GM19025 (cell line): ENCODE results near the gene HCN2.

ENCODE experiments used
- ATAC-seq: cut with Tn5 transposase; IDR thresholded peaks from one replicate; pipeline ENCODE4 v1.9.1; 2021; ENCODE audit warnings: mild to moderate bottlenecking, low read depth, moderate library complexity; ENCODE audit not compliant: unreplicated experiment

The HCN2 gene

GRCh38 chr19:570937-571565 is 18.6 kb upstream of the HCN2 start:
- ATAC-seq: no peak

DNA sequence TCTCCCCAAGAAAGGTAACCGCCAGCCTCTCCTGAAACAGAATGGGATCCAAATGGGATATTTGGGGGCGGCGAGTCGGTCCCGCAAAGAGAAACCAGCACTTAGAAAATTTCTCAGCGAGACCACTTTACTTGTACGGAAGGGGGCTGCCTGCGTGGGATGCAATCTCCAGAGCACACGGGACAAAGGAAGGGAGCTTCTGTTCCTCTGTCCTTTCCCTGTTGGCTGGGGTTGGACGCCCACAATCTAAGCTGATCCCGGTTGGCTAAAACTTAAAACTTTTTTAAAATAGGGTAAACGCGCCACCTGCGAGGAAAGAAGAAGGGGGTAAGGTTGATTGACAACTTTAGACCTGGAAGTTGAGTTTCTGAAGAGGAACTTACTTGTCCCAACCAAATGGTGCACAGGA is 18.1 kb upstream of the HCN2 start:
- ATAC-seq: no peak

- ATAC-seq: peak; percentile 69
Measured at GRCh38 chr19:572140-572742, 17.4 kb upstream of the HCN2 start, which contains the start of gene BSG. Gene BSG (plus strand): TSS chr19:572596. CDS start chr19:572635, 39 bp downstream.

GRCh38 chr19:572743-573518 is 16.8 kb upstream of the HCN2 start:
- ATAC-seq: peak; percentile 20

GRCh38 chr19:573519-573825 is 16.2 kb upstream of the HCN2 start:
- no peak for ATAC-seq

DNA sequence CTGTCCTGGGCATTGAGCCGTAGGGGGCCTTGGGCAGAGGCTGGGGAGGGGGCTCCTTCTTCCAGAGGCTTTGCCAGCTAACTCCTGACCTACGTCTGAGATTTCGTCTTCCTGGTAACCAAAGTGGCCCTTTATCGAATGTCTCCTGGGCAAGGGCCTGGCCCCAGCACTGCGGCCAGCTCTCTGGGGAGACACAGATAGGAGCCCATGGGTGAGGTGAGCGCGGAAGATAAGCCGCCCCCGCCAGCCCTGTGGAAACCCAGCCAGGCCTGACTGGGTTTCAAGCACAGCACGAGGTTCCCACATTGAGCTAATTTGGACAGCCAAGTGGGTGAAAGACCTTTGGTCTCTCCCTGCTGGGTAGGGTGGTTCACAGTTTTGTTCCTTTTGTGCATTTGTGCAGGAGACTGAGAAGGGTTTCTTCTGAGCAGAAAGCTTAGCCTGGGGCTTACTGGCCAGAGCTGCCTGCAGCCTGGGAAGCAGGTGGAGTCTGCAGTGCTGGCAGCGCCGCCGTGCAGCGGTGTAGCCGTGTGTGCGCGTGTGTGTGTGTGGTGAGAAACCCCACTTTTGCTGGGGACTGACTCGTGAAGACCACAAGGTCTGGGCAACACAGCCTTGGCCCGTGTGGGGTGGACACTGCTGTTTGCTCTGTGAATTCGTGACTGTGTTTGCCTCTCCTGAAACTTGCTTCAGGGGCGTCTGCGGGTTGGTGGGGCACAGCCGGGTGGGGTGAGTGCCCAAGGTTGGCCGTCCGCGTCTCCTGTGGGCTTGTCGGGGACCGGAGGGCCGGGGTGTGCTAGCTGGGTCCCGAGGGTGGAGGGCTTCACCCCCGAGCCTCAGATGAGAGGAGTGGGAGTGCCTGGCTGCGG is 14.8 kb upstream of the HCN2 start:
- no peak for ATAC-seq

GRCh38 chr19:575527-576506 is 13.9 kb upstream of the HCN2 start:
- ATAC-seq: no peak

DNA sequence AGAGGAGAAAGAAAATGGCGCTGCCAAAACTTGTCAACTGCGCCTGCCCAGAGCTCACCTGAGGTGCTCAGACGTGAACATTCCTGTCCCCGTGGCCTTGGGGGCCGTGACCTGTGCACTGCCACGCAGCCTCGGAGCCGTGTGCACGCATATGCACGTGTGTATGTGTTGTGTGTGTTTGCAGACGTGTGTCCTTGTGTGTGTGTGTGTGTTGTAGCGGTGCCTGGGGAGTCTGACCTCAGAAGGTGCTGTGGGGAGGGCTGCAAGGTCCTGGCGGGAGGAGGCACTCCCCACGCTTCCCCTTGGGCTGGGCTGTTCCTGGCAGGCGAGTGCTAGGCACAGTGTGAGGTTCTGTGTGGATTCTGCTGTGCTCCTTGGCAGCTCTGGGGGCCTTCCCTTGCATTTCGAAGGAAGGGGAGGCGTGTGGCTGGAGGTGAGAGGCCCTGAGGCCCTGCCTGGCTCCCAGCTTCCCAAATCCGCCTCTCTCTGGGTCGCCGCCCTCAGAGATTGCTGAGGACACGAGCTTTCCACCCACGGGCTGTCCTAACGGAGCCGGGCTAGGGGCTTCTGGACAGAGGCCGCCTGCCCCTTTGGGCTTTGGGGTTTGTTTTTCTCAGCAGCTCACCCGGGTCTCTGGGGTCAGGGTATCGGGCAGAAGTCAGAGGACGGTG is 12.8 kb upstream of the HCN2 start:
- no peak for ATAC-seq

DNA sequence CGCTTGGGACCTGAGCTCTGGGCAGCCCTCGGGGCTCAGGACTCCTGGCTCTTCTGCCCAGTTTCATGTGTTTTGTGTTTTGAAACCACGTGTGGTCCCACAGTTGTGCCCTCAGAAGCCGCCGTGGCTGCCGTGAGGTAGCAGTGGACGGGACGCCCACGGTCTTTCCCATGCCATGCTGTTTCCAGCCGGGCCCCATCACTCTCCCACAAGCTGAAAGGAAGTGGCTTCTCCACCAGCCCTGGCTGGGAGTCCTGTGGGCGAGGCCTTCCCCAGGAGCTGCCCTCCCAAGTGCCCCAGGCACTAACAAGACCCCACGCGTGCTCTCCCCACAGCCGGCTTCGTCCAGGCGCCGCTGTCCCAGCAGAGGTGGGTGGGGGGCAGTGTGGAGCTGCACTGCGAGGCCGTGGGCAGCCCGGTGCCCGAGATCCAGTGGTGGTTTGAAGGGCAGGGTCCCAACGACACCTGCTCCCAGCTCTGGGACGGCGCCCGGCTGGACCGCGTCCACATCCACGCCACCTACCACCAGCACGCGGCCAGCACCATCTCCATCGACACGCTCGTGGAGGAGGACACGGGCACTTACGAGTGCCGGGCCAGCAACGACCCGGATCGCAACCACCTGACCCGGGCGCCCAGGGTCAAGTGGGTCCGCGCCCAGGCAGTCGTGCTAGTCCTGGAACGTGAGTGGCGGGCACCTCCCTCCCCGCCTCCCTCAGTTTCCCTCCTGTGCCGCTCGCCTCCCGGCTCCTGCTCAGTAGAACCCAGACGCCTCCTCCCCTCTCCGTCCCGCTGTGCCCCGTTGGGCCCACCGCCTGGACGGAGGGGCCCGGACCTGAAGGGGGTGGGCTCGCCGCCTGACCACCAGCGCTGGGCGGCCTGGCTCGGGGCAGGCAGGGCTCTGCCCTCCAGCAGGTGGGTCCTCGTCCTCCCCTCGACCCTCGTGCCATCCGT is 12.0 kb upstream of the HCN2 start:
- ATAC-seq: no peak

- no peak for ATAC-seq
Measured at GRCh38 chr19:579111-579841, 10.4 kb upstream of the HCN2 start.

GRCh38 chr19:579842-580155 is 9.9 kb upstream of the HCN2 start:
- ATAC-seq: no peak

GRCh38 chr19:580274-580835 is 9.3 kb upstream of the HCN2 start:
- ATAC-seq: no peak

DNA sequence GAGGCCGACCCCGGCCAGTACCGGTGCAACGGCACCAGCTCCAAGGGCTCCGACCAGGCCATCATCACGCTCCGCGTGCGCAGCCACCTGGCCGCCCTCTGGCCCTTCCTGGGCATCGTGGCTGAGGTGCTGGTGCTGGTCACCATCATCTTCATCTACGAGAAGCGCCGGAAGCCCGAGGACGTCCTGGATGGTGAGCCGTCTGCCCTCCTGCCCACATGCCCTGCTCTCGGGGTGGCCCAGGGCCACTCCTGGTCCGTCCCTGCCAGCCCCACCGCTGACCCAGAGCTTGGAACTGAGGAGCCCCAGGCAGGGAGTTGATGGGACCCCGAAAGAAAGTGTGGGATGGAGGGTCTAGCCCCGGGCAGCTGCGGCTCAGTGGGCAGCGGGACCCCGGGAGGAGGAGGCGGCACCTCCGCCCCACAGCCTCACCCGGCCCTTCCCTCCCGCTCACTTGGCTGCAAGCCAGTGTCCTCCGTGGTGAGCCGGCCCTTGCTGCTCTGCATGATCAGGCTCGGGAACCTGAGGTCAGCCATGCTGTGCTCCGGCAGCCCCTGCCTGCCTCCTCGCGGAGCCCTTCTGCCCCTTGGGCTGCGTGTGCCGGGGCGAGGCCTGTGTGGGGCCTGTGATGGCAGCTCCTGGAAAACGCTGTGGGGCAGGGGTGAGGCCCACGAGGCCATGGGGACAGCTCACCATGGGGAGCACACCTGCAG is 8.1 kb upstream of the HCN2 start:
- ATAC-seq: no peak

DNA sequence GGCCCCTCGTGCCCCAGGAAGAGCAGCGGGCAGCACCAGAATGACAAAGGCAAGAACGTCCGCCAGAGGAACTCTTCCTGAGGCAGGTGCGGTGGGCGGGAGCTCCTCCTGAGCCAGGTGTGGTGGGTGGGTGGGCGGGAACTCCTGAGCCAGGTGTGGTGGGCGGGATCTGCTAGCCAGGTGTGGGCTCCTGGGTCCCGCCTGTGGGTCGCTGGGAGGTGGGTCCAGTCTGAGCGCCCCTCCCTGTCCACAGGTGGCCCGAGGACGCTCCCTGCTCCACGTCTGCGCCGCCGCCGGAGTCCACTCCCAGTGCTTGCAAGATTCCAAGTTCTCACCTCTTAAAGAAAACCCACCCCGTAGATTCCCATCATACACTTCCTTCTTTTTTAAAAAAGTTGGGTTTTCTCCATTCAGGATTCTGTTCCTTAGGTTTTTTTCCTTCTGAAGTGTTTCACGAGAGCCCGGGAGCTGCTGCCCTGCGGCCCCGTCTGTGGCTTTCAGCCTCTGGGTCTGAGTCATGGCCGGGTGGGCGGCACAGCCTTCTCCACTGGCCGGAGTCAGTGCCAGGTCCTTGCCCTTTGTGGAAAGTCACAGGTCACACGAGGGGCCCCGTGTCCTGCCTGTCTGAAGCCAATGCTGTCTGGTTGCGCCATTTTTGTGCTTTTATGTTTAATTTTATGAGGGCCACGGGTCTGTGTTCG is 7.0 kb upstream of the HCN2 start:
- no peak for ATAC-seq

DNA sequence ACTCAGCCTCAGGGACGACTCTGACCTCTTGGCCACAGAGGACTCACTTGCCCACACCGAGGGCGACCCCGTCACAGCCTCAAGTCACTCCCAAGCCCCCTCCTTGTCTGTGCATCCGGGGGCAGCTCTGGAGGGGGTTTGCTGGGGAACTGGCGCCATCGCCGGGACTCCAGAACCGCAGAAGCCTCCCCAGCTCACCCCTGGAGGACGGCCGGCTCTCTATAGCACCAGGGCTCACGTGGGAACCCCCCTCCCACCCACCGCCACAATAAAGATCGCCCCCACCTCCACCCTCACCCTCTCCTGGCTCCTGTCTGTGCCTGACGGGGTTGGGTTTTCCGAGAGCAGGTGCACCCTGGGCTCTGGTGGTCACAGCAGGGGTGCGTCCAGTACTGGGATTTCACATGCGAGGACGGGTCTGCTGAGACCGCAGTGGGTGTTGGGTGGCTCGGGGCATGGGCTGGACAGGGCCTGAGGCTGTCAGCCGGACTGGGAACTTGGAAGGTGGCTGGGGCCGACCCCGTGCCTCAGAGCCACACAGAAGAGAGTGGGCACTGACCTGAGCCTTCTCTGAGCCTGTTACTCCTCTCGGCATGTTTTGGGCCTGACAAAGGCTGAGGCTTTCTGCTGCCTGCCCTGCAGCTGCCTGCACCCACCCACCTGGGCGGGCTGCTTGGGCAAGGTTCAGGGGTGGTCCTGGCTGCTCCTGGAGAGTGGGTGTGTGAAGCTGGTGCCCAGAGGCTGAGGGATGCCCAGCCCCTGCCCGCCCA is 6.3 kb upstream of the HCN2 start:
- ATAC-seq: no peak

GRCh38 chr19:583968-584239 is 5.8 kb upstream of the HCN2 start:
- no peak for ATAC-seq
